DMS114 treated with DMSO at 0.1 percent for 48 hours (cell line): ENCODE data around the gene SIRT2.
"Not testable (repeated sequence)": the region's sequence is repeated elsewhere in the genome, so short reads cannot be mapped to it uniquely, and the experiment has no call there.

Source experiments
- DNase-seq: peaks from one replicate; lab custom pipeline; 2025; ENCODE audit not compliant: unreplicated experiment; lab: John Stamatoyannopoulos, UW

Gene SIRT2

DNA sequence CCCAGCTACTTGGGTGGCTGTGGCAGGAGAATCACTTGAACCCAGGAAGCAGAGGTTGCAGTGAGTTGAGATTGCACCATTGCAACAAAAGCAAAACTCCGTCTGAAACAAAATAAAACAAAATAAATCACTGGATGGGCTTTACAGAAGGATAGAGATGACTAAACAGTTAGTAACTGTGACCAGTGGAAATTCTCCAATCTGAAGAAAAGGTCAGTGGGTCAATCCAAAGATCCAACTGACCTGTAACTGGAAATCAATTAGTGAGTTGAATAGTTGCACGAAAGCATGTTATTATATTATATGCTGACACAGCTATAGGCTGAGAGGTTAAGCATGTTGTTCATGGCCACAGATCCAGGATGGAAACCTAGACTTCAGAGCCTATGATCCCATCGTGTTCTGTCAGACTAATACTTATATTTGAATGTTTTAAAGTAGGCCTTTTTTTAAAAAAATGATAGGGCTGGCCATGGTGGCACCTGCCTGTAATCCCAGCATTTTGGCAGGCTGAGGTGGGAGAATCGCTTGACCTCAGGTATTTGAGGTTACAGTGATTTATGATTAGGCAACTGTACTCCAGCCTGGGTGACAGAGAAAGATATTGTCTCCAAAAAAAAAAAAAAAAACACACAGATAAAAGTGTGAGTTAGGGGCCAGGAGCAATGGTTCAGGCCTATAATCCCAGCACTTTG lies 69.2 kb downstream of the SIRT2 start:
- DNase-seq: no peak

DNA sequence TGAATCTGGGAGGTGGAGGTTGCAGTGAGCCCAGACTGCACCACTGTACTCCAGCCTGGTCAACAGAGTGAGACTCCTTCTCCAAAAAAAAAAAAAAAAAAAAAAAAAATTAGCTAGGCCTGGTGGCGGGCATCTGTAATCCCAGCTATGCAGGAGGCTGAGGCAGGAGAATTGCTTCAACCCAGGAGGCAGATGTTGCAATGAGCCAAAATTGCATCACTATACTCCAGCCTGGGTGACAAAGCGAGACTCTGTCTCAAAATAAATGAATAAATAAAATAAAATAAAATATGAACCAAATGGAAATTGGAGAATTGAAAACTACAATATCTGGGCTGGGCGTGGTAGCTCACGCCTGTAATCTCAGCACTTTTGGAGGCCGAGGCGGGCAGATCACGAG lies 70.2 kb downstream of the SIRT2 start:
- not testable (repeated sequence) for DNase-seq
